Activated T-cell treated with anti-CD3 and anti-CD28 coated beads for 24 hours (primary cell): ENCODE results near the gene CDYL.

Experiments used
- DNase-seq: peaks from one replicate; pipeline ENCODE4 v3.0.0-alpha.2; 2020; ENCODE audit warnings: low read depth

CDYL gene

DNA sequence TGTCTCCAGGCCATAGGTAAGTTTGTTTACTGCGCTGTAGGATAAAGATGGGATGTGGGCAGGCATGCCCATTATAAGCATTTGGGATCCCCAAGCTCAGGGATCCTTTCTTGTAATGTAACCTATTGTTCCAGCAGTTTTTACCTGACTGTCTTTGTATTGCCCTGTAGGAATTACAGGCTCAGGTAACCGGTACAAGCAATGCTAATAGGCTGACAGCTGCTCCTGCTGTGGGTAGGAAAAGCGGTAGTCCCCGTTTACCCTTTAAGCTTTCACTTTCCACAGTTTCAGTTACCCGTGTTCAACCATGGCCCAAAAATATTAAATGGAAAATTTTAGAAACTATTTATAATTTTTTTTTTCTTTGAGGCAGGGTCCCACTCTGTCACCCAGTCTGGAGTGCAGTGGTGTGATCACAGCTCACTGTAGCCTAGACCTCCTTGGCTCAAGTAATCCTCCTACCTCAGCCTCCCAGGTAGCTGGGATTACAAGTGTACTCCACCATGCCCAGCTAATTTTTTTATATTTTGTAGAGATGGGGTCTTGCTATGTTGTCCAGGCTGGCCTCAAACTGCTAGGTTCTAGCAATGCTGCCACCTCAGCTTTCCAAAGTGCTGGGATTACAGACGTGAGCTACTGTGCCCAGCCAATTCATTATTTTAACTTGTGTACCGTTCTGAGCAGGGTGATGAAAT lies 108.6 kb downstream of the CDYL start:
- DNase-seq = no peak

GRCh38 chr6:4885341-4885933 lies 109.2 kb downstream of the CDYL start:
- no peak for DNase-seq

- no peak for DNase-seq
Measured at GRCh38 chr6:4888841-4889240, 112.6 kb downstream of the CDYL start.

- DNase-seq = no peak
Measured at GRCh38 chr6:4889701-4890100, 113.5 kb downstream of the CDYL start.

DNA sequence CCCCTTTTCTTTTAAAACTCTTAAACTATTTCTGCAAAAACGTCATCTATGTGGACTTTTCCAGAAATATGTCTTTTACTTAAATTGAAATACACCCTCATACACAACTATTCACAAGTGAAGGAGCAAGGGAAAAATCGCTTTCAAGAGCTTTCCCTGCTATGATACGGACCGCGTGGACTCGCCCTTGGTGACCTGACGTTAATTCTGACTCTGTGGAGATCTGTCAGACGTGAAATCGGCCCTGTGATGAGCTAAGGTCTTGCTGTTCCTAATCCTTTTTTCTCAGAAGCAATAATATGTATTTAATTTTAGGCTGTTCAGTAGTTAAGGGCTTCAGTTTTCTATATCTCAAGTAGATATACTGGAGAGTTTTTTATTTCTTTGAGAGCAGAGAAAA lies 114.0 kb downstream of the CDYL start:
- DNase-seq = no peak

DNA sequence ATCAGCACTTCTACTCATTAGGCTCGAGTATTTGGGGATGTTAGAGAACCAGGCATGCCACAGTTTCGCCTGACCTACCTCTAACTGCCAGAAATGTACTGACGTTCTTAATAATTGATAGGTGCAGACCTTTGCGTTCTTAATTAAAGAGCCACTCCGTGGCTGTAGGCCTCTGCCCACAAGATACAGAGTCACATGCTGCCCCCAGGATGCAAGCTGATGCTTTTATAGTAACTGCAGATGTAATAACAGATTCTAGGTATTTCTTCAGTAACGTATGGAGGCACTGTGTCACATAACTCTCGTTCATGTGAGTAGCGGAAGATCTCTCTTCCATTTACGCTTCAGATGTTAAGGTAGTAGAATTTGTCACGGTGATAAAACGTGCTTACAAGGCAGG lies 114.4 kb downstream of the CDYL start:
- DNase-seq = no peak

GRCh38 chr6:4891141-4891540 lies 114.9 kb downstream of the CDYL start:
- no peak for DNase-seq

GRCh38 chr6:4892785-4893485 lies 116.7 kb downstream of the CDYL start:
- DNase-seq = no peak

DNA sequence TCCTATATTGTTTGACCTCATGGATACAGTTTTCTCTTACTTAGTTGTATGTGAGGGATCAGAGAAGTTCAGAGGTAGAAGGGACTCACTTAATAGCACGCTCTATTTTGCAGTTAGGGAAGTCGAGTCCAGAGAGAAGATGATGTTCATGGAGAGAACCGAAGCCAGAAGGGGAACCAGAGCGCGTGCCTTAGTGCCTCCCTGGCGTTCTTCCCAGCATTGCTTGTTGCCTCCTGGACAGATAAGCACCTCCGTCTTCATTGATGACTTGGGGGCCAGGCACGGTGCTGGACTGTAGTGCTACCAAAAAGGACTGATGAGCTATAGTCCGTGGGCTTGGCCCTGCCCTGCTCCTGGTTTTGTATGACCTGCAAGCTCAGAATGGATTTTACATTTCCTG lies 117.8 kb downstream of the CDYL start:
- no peak for DNase-seq

DNA sequence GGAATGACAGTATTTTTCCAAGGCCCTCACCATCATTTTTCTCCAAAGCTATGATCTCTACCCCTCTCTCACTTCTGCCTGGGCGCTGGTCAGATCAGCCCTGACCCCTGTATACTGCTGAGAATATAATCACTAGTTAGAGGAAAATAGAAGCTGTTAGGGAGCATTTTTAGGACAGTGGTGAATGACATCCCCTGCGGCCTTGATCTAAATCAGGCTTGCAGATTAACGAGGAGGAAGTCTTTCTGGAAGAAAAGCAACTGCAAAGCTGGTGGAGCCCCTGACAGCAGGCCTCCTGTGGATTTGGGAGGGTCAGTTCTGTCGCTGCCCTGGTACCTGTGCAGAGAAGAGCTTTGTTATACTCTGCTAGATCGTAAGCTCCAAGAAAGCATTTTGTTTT lies 119.8 kb downstream of the CDYL start:
- DNase-seq = no peak

DNA sequence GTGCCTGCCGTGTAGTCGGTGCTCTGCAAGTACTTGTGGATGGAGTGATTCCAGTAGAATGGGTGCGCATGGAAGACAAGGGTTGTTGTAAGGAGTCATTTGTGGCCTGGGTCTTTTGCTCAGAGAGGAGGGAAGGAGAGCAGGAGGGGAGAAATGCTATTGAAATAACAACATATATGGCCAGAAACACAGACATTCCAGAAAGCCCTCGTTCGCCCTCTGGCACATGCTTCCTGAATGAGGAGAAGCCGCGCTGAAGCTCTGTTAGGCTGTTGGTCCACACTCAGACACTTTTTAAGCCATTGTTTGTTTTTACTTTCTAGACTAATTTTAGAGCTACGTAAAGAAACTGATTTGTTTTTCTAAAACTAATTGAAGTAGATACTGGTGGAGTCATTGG lies 120.2 kb downstream of the CDYL start:
- DNase-seq = no peak

- DNase-seq = no peak
Measured at GRCh38 chr6:4899249-4900034, 123.2 kb downstream of the CDYL start.

DNA sequence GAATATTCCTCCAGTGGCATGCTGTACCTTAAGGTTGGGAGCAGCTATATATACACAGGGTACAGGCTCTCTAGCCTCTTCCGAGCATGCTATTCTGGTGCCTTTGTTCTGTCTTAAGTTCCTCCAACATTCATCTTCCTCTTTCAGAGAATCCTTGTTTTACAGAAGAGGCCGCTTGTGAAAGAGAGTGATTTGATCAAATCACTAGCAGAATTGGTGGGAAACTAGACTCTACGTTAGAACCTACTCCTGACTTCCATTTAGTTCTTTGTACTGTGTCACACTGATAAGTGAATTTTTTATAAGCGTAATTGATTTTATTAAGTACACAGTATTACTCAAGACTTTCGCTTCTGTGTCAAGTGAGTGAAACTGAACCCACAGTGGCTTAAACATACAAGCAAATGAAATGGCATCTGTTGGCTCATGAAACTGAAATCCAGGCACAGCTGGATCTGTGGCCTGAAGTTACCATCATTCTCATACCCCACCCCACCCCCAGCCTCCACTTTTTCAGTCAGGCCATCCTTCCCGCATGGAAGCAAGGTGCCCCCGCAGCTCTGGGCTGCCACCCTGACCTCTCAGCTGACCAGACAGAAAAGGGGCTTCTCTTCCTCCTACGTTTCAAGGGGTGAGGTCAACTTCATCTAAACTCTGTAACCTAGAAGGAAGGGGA lies 125.3 kb downstream of the CDYL start:
- no peak for DNase-seq

- no peak for DNase-seq
Measured at GRCh38 chr6:4902363-4902762, 126.2 kb downstream of the CDYL start.

GRCh38 chr6:4903121-4903520 lies 126.9 kb downstream of the CDYL start:
- DNase-seq = no peak

DNA sequence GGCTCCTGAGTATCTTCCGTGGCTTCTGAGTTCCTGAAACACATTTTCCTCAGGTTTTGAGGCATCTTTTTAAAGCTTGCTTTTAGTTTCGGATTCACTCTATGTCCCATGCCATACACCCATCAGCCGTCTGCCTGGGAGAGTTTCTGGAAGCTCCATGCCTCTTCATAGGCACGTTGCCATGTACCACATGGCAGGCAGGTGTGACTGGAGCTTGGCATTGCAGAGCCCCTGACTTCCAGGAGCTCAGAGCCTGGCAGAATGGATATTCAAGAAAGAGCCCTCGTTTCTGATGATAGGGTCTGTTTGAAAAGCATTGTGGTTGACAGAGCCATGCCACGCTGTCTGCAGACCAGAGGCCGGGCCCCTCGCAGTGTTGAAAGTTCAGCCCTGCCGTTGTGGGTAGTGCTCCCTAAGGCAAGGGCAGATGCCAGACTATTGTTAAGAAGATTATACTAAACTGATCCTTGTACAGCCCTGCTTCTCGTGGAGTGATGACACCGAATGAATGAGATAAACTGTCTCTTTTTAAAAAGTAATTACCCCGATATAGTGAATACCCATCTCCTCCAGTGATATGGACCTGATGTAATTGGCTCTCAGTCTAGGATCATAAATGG lies 127.7 kb downstream of the CDYL start:
- DNase-seq = no peak

DNA sequence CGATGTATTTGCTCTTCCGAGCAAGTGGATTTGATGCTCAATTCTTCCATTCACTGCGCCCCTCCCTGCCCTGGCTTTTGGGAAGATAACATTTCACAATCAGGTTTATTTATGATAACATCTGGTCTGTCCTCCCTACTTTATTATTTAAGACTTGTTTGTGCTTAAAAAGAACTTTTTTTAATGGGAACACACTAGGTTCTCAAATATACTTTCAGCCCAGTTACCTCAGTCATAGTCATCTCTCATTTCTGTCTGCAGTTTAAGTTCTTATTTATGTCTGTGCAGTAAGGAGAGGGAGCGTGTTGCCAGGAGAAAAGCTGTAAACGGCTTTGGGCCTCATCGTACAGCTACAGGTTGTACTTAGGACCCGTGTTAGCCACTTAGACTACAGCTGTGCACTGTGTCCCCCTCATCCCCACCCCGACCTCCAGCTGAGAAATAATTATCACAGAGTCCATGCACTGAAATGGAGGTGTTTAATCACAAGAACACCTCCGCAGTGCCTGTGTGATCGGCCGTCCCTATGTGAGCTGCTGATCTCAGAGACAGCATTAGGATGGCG lies 128.3 kb downstream of the CDYL start:
- no peak for DNase-seq

DNA sequence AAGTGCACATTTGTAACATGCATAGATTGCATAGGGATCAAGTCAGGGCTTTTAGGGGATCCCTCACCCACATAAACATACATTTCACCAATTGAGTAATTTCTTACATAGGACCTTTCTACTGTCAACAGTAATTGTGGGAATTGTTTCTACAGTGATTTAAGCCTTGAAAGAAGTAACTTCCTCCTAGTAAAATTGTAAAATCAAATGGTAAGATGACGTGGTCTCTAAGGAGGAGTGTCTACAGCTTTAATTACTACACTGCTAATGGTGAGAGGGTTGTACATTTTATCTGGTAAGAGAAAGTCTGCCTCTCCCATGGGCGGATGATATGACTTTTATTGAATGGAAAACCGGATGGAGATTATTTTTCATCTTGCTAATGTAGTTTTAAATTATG lies 129.6 kb downstream of the CDYL start:
- no peak for DNase-seq

GRCh38 chr6:4906293-4907276 lies 130.4 kb downstream of the CDYL start:
- no peak for DNase-seq

GRCh38 chr6:4907602-4908001 lies 131.4 kb downstream of the CDYL start:
- DNase-seq = no peak
